ENCODE measurements around the gene MLLT1.
A peak's percentile ranks its signal among the peaks of the same experiment; 100 is the strongest.
"Not testable (repeated sequence)": the region's sequence is repeated elsewhere in the genome, so short reads cannot be mapped to it uniquely, and the experiment has no call there.

Gene MLLT1

GRCh38 chr19:6279931-6280591 is at the start of gene MLLT1:
TSS of gene MLLT1 (minus strand) at chr19:6279975. CDS start at chr19:6279784, 191 bp downstream.
- peak; percentile 89 for DNase-seq

- no peak for DNase-seq
Observed at GRCh38 chr19:6326815-6327214, 47.0 kb upstream of the MLLT1 start.

DNA sequence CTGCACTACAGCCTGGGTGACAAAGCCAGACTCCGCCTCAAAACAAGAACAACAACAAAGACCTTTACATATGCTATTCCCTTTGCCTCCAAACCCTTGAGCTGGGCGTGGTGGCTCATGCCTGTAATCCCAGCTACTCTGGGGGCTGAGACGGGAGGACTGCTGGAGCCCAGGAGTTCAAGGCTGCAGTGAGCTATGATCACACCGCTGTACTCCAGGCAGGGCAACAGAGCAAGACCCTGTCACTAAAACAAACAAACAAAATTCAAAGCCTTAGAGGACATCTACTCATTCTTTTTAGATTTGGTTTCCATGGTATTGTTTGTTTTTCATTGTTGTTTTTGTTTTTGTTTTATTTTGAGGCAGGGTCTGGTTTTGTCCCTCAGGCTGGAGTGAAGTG is 45.8 kb upstream of the MLLT1 start:
- no peak for DNase-seq

- DNase-seq = no peak
Observed at GRCh38 chr19:6324757-6325156, 45.0 kb upstream of the MLLT1 start.

- no peak for DNase-seq
Observed at GRCh38 chr19:6322284-6322683, 42.5 kb upstream of the MLLT1 start.

DNA sequence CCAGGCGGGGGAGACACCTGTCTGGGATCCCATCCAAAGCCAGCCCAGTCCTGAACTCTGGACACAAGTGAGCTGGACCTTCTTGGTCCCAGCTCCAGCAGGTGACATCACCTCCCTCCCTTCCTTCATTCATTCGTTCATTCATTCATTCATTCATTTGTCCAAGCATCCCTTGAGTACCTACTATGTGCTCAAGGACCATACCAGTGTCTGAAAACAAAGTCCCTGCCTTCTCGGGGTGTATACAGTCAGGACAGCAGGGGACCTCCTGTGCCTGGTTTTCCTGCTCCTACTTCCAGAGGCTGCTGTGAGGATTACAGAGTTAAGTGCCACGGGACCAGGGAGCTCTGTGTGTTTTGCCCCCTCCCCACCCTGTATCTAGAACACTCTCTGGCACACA is 39.6 kb upstream of the MLLT1 start:
- no peak for DNase-seq

GRCh38 chr19:6318772-6319171 is 39.0 kb upstream of the MLLT1 start:
- DNase-seq = no peak

- not testable (repeated sequence) for DNase-seq
Observed at GRCh38 chr19:6315646-6316045, 35.9 kb upstream of the MLLT1 start.

- DNase-seq = no peak
Observed at GRCh38 chr19:6313398-6313969, 33.7 kb upstream of the MLLT1 start.

- DNase-seq = no peak
Observed at GRCh38 chr19:6312018-6312417, 32.2 kb upstream of the MLLT1 start.

GRCh38 chr19:6298413-6298812 is 18.6 kb upstream of the MLLT1 start:
- no peak for DNase-seq

DNA sequence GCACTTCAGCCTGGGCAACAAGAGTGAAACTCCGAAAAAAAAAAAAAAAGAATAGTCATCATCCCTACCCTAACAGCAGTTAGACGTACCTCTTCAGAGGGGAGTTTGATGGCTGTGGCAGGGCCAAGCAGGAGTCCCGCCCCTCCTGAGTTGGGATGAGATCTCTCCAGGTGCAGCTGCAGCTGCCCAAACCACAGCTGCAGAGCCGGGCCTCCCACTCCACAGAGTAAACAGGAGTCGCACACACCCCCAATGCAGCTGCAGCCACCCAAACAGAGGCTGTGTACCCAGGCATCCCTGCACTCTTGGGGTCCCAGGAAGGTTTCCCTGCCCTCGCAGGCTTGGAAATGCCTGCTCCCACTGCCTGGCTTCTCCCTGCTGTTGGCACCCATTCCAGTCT is 17.4 kb upstream of the MLLT1 start:
- DNase-seq = no peak

GRCh38 chr19:6292006-6292405 is 12.2 kb upstream of the MLLT1 start:
- DNase-seq = no peak

GRCh38 chr19:6288737-6289136 is 9.0 kb upstream of the MLLT1 start:
- no peak for DNase-seq

- DNase-seq = no peak
Observed at GRCh38 chr19:6287269-6287885, 7.6 kb upstream of the MLLT1 start.

- no peak for DNase-seq
Observed at GRCh38 chr19:6286676-6287075, 6.9 kb upstream of the MLLT1 start.

- not testable (repeated sequence) for DNase-seq
Observed at GRCh38 chr19:6282393-6282792, 2.6 kb upstream of the MLLT1 start.

GRCh38 chr19:6279620-6279930 is 200 bp downstream of the MLLT1 start:
- no peak for DNase-seq

DNA sequence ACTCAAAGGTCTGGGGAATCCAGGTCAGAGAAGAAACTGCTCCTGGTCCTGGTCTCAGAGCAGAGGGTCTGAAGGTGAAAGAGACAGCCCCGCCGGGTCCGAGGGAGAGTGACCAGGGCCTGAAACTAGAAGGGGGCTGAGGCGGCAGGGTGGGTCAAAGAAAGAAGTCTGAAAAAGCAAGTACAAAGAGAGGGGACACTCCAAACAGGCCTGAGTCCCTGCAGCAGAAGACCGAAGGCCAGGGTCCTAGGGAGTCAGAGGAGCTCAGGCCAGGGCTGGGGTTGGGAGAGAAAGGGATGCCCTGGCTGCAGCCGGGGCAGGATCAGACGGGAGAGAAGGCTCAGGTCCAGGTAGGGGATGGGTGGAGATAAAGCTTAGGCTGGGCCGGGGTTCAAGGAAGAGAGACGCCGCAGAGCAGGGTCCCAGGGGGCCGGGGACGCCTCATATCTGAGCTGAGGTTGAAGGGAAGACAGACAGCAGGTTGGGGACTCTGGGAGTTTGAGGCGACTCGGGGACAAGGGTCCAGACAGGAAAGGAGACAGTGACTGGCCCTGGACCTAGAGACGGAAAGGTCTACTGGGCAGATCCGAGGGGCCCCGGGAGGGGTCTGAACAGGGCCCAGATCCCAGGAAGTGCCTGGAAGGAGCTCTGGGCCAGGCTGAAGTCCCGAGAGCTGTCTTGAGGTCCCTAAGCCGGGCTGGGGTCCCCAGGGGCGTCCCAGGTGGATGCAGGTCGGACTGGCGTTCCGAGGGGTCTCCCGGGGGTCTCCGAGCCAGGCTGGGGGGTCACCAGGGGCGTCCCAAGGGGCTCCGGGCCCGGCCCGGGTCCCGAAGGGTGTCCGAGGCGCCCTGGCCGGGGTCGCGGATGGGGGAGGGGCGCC is 795 bp downstream of the MLLT1 start:
- DNase-seq = no peak

DNA sequence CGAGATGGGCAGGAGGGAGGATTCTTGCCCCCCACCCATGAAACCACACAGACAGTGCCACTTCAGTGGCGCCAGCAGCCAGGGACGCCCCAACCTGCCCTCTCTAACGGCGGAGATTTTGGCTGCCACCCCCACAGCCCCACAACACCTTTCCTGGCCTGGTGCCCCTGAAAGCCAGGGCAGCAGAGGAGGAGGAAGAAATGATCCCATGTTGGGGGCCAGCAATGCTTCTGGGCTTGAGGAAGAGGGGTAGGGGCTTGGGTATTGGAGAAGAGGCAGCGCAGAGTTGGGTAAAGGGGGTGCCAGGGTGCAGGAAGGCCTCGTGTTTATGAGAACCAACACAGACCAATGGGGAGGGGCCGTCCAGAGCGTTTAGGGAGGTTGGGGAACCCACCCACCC is 1.7 kb downstream of the MLLT1 start:
- DNase-seq = no peak

DNA sequence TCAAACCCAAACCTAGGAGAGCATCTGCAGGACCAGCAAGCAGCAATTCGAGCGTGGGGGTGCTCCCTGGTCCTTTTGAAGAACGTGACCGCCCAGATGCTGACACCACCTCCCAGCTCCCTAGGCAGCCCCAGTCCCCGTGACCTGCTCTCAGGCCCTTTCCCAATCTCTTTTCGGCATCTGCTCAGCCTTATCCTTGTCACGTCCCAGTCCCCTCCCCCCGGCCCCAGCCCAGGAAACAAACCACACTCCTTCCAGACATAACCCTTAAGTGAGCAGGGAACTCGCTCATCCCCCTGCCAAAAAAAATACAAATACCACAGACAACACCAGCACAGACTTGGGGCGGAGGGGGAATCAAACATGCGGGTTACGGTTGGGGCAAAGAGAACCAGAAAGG is 3.3 kb downstream of the MLLT1 start:
- no peak for DNase-seq

- DNase-seq = no peak
Observed at GRCh38 chr19:6275170-6275744, 4.5 kb downstream of the MLLT1 start.

GRCh38 chr19:6274756-6275155 is 5.0 kb downstream of the MLLT1 start:
- DNase-seq = no peak

Measured in SW 1271 (cell line).